ENCODE data around the gene CFAP74.
"Not testable (repeated sequence)": the region's sequence is repeated elsewhere in the genome, so short reads cannot be mapped to it uniquely, and the experiment has no call there.

The CFAP74 gene

DNA sequence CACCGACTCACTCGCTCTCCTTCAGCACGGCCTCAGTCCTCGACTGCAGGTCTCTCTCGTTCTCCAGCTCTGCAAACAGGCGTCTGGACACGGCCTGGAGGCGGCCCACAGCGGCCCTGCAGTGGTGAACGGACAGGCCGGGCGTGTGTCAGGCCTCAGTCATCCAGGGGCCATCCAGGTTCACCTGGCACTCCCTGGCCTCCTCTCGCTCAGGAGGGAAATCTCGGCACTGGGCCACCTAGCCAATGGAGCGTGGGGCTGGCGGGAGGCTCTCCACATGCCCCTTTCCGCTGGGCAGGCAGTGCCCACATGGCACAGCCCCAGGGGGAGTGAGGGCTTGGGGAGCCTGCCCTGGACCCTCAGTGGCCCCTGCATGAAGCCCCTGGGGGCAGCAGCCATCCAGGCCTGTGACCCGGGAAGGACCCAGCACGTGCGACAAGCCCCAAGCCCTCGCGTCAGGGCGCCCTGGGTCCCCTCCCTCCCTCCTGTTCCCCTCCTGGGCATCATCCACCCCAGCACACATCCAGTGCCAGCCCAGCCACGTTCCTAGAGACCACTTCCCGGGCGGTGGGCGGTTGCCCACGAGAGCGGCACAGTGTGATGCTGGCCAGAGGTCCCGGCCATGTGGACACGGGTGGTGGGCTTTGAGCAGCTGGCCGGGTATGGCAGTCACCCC lies 18.1 kb downstream of the CFAP74 start:
- Mint-ChIP-seq H3K27ac (no peak overlapping the region), H3K9me3 (no peaks in the 10 kb centered on the region), H3K4me1 (no peaks in the 10 kb centered on the region), H3K4me3 (no peak overlapping the region), H3K36me3 (no peaks in the 10 kb centered on the region)
- ATAC-seq (no peak), DNase-seq (ENCODE audit: low spot score in 2 of 2) (no peak)

DNA sequence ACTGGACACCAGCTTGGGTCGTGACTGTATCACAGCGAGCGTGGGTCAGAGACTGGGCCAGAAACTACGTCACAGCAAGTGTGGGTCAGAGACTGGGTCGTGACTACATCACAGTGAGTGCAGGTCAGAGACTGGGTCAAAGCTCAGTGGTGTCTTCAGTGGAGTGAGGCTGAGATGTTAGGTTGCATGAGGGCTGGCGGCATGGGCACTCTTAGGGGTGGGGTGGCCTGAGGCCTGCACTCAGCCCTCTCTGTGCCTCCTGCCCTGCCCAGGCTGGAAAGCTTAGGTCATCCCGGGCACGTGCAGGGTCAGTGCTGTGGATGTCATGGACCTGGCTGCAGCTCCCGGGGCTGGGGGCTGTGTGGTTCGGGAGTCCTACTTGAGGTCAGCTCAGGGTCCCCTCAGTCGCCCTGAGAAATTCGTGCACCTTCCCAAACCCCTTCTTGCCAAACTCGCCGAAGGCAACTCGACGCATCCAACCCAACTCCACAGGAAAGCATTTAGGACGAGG lies 19.0 kb downstream of the CFAP74 start:
- ATAC-seq, result no peak
- no peaks in the 10 kb centered on the region for H3K4me1 Mint-ChIP-seq
- DNase-seq (ENCODE audit: low spot score in 2 of 2), result no peak
- no peak overlapping the region for H3K27ac Mint-ChIP-seq
- H3K4me3 Mint-ChIP-seq, result no peak overlapping the region
- H3K36me3 Mint-ChIP-seq, result no peaks in the 10 kb centered on the region
- no peaks in the 10 kb centered on the region for H3K9me3 Mint-ChIP-seq

DNA sequence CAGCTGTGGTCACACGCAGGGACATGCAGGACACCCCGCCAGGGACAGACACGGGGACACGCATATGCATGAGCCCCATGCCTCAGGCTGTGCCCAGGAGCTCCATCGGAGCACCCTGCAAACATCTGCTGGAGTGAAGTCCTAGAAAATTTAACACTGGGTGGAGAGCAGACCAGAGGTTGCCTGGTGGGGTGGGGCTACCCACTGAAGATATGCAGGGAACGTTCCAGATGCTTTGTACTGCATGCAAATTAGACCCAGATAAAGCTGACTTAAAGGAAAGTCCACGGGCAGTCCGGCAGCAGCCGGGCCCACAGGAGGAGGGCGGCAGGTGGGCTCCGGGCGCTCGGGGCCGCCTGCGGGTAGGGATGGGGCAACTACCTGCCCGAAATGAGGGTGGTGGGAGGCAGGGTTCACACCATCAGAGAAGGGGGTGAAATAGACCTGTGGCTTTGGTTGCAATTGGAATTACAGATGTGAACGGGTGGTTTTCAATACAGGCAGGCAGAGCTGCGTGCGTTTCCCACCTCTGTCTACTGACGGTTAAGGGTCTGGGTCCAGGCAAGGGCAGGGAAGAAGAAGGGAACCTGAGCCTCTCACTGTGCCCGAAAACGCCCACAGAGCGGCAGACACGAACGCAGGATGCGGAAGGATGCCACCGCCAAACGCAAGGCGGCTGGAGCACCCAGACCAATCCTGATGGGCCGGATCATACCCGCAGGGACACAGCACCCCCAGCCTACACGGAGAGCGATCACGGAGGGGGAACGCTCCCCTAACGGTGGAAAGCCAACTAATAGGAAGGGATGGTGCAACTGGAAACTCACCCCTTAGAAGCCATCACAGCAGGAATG lies 21.0 kb downstream of the CFAP74 start:
- DNase-seq (ENCODE audit: low spot score in 2 of 2) (no peak), ATAC-seq (no peak)
- Mint-ChIP-seq H3K27ac (no peak overlapping the region), H3K4me3 (no peak overlapping the region), H3K9me3 (peaks cover 3% of the 10 kb centered on the region), H3K36me3 (no peaks in the 10 kb centered on the region), H3K4me1 (no peaks in the 10 kb centered on the region)

DNA sequence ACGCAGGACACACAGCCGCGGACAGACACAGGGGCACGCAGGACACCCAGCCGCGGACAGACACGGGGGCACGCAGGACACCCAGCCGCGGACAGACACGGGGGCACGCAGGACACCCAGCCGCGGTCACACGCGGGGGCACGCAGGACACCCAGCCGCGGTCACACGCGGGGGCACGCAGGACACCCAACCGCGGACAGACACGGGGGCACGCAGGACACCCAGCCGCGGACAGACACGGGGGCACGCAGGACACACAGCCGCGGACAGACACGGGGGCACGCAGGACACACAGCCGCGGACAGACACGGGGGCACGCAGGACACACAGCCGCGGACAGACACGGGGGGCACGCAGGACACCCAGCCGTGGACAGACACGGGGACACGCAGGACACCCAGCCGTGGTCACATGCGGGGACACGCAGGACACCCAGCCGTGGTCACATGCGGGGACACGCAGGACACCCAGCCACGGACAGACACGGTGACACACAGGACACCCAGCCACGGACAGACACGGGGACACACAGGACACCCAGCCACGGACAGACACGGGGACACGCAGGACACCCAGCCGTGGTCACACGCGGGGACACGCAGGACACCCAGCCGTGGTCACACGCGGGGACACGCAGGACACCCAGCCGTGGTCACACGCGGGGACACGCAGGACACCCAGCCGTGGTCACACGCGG lies 21.8 kb downstream of the CFAP74 start:
- not testable (repeated sequence) for ATAC-seq; H3K4me1 Mint-ChIP-seq; H3K36me3 Mint-ChIP-seq; H3K9me3 Mint-ChIP-seq; H3K27ac Mint-ChIP-seq; H3K4me3 Mint-ChIP-seq; DNase-seq (ENCODE audit: low spot score in 2 of 2)

DNA sequence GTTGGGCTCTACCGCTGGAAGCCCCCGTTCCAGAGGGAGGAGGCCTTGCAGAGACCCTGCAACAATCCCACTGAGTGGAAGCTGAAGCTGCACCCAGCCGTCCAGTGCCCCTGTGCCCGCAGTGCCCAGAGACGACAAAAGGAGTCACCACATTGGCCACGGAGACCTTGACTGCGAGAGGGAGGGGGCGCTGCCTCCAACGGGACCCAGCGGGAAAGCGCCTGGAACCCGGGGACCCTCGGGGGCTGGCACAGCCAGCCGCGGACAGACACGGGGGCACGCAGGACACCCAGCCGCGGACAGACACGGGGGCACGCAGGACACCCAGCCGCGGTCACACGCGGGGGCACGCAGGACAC lies 22.5 kb downstream of the CFAP74 start:
- H3K27ac Mint-ChIP-seq, result no peak overlapping the region
- H3K9me3 Mint-ChIP-seq, result peaks cover 3% of the 10 kb centered on the region
- no peaks in the 10 kb centered on the region for H3K36me3 Mint-ChIP-seq
- no peak for ATAC-seq
- no peak for DNase-seq (ENCODE audit: low spot score in 2 of 2)
- no peaks in the 10 kb centered on the region for H3K4me1 Mint-ChIP-seq
- H3K4me3 Mint-ChIP-seq, result no peak overlapping the region

DNA sequence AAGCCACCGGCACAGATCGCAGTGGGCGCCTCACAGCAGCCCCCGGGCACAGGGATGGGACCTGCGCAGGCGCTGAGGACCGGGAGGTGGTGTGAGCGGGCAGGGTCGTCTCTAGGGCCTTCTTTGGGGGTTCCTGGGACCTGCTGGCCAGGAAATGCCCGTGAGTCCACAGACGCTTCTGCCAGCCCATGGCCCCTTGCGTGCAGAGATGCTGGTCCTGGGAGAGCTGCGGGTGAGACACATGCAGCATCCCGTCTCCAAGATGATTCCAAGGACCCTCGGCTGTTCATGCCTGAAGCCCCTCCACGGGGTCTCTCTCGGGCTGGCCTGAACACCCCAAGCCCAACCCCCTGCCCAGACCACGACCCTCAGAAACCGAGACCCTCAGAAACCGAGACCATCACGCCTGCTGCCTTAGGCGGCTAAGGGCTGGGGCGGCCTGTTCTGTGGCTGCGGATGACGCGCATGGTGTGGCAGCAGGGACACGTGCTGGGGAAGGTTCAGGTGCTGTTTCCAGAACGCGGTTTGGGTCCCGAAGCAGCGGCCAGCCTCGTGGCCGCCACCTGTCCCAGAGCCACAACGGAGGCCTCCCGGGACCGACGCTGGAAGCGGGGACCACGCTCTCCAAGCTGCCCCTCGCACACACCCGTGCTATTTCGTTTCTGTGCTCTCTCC lies 23.0 kb downstream of the CFAP74 start:
- H3K27ac Mint-ChIP-seq, result no peak overlapping the region
- H3K36me3 Mint-ChIP-seq, result no peaks in the 10 kb centered on the region

DNA sequence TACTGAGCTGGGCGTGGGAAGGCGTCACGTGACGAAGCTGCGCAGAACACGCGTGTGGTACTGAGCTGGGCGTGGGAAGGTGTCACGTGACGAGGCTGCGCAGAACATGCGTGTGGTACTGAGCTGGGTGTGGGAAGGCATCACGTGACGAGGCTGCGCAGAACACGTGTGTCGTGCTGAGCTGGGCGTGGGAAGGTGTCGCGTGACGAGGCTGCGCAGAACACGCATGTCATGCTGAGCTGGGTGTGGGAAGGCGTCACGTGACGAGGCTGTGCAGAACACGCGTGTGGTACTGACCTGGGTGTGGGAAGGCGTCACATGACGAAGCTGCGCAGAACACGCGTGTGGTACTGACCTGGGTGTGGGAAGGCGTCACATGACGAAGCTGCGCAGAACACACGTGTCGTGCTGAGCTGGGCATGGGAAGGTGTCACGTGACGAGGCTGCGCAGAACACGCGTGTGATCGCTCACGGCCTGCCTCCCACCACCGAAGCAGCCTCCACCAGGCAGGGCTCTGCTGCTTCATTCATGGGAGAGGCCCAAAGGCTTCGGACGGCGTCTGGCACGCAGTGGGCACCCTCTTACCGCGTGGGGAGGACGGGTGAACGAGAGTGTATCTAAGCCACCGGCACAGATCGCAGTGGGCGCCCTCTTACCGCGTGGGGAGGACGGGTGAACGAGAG lies 24.0 kb downstream of the CFAP74 start:
- H3K9me3 Mint-ChIP-seq, result peaks cover 3% of the 10 kb centered on the region
- no peaks in the 10 kb centered on the region for H3K36me3 Mint-ChIP-seq
- no peaks in the 10 kb centered on the region for H3K4me1 Mint-ChIP-seq
- H3K4me3 Mint-ChIP-seq, result no peak overlapping the region
- ATAC-seq (no peak), DNase-seq (ENCODE audit: low spot score in 2 of 2) (no peak)
- H3K27ac Mint-ChIP-seq, result no peak overlapping the region

More for the DNA sequence above, 23.0 kb downstream of the CFAP74 start:
- H3K4me3 Mint-ChIP-seq, result no peak overlapping the region
- no peaks in the 10 kb centered on the region for H3K4me1 Mint-ChIP-seq
- H3K9me3 Mint-ChIP-seq, result peaks cover 3% of the 10 kb centered on the region
- DNase-seq (ENCODE audit: low spot score in 2 of 2) (no peak), ATAC-seq (no peak)

DNA sequence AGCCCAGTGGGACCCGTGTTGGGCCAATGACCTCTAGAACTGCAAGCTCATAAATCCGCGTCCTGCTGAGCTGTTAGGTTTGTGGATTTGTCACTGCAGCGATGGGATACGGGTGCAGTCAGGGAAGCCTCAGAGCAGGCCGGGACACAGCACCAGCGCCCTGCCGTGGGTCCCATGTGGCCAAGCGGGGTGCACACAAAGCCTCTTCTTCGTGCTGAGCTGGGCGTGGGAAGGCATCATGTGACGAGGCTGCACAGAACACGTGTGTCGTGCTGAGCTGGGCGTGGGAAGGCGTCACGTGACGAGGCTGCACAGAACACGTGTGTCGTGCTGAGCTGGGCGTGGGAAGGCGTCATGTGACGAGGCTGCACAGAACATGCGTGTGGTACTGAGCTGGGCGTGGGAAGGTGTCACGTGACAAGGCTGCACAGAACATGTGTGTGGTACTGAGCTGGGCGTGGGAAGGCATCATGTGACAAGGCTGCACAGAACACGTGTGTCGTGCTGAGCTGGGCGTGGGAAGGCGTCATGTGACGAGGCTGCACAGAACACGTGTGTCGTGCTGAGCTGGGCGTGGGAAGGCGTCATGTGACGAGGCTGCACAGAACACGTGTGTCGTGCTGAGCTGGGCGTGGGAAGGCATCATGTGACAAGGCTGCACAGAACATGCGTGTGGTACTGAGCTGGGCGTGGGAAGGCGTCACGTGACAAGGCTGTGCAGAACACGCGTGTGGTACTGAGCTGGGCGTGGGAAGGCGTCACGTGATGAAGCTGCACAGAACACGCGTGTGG lies 24.7 kb downstream of the CFAP74 start:
- not testable (repeated sequence) for H3K27ac Mint-ChIP-seq; DNase-seq (ENCODE audit: low spot score in 2 of 2); H3K9me3 Mint-ChIP-seq; H3K4me1 Mint-ChIP-seq; ATAC-seq; H3K4me3 Mint-ChIP-seq; H3K36me3 Mint-ChIP-seq

DNA sequence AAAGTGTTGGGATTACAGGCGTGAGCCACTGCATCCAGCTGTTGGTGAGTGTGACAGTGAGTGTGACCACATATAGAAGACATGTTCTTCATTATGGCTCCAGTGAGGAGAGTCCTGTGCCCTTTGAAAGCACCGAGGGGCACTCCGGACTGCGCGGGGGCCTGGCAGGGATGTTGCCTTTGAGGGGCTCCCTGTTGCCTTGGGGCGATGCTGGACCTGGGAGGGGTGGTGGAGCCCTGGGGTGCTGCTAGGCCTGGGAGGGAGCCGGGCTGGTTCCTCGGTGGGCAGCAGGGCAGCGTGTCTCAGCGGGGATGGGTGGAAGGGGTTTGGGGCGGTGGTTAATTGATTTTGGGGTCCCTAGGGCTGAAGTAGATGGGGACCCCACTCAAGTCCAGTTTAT lies 25.5 kb downstream of the CFAP74 start:
- H3K4me1 Mint-ChIP-seq, result no peaks in the 10 kb centered on the region
- peaks cover 3% of the 10 kb centered on the region for H3K9me3 Mint-ChIP-seq

DNA sequence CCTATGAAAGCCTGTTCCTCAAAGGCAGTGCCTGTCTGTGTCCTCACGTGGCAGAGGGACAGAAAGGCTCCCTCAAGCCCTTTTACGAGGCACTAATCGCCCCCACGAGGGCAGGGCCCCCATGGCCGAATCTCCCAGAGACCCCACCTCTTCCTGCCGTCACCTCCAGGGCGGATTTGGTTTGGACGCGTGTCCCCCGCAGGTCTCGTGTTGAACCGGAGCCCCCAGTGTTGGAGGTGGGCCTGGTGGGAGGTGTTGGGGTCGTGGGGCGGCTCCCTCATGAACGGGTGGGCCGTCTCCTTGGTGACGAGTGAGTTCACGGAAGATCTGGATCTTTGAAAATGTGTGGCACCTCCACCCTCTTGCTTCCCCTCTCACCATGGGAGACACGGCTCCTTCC lies 27.6 kb downstream of the CFAP74 start:
- DNase-seq (ENCODE audit: low spot score in 2 of 2) (no peak), ATAC-seq (no peak)
- Mint-ChIP-seq H3K27ac (no peak overlapping the region), H3K9me3 (peaks cover 3% of the 10 kb centered on the region), H3K4me3 (no peak overlapping the region), H3K36me3 (no peaks in the 10 kb centered on the region), H3K4me1 (no peaks in the 10 kb centered on the region)

More for the DNA sequence above, 25.5 kb downstream of the CFAP74 start:
- no peak overlapping the region for H3K27ac Mint-ChIP-seq
- DNase-seq (ENCODE audit: low spot score in 2 of 2) (no peak), ATAC-seq (no peak)
- no peak overlapping the region for H3K4me3 Mint-ChIP-seq
- H3K36me3 Mint-ChIP-seq, result no peaks in the 10 kb centered on the region

DNA sequence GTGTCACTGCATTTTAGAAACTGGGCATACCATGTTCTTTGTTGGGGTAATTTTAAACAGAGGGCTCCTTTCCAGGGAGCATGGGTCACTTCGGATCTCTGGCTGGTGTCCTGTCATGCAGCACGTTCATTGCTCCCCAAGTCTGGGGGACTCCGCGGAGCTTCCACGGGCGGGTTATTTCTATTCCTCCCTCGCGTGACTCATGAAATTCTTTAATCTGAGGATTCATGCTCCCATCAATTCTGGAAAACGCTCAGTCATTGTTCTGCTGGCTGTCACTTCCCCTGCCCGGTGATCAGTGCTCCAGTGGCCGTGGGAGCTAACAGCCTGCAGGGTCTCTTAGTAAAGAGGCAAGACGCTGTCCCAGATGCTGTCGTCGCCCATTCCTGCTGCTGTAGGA lies 28.1 kb downstream of the CFAP74 start:
- Mint-ChIP-seq H3K36me3 (no peaks in the 10 kb centered on the region), H3K4me3 (no peak overlapping the region), H3K9me3 (peaks cover 3% of the 10 kb centered on the region), H3K27ac (no peak overlapping the region), H3K4me1 (no peaks in the 10 kb centered on the region)
- ATAC-seq, result no peak
- DNase-seq (ENCODE audit: low spot score in 2 of 2), result no peak

DNA sequence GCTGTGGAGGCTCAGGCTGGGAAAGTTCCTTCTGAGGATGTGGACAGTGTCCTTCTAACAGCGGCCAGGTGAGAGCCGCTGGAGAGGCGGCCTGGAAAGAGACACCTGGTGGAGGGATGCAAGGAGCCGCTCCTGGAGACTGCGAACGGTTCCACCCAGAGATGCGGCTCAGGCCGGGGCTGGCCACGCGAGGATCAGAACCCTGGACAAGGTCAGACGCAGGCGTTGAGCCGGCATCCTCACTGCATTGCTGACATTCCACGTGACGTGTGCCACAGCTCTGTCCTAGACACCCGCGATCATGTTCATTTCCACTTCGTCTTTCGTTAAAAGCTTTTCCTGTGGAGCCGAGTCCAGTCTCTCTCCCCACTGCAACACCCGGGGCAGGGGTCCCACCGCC lies 28.8 kb downstream of the CFAP74 start:
- Mint-ChIP-seq H3K4me3 (no peak overlapping the region), H3K4me1 (no peaks in the 10 kb centered on the region), H3K27ac (no peak overlapping the region), H3K36me3 (no peaks in the 10 kb centered on the region), H3K9me3 (peaks cover 3% of the 10 kb centered on the region)
- ATAC-seq (no peak), DNase-seq (ENCODE audit: low spot score in 2 of 2) (no peak)

DNA sequence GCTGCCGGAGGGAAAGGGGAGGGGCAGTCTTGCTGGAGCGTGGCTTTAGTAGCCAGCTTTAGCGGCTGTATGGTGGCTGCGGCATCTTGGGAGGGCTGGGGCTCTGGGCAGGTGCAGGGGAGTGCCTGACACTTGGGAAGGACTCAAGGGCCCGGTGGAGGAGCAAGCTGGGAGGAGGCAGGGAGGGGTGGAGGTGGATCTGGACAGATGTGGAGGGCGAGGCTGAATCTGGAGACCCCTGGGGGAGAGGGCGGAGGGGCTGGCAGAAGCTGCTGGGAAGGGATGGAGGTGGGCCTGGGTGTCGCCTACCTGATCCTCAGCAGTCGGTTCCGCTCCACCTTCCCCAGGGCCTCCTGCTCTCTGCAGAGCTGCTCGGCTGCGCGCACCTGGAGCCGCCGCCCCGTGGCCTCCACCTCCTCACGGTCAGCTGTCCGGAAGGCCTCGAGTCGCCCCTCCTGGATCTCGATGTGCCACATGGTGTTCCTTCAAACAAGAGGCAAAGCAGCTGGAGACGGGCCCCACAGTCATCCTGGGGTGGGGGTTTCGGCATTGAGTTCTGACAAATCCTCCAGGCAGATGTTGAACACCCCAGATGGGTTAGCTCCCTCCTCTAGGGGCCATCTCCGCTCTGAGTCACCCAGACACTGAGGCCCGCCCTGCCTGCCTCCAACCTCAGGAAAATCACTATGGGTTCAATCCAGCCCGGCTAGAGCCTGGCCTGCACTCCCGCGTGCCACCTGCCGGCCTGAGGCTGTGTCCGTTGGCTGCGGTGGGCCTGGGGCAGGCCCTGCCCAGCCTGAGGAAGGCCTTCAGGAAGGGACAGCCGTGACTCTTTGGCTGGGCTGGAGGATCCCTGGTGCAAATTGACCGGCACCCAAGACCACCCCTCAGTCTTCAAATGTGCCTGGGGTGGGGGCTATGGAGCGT lies 29.6 kb downstream of the CFAP74 start:
- no peak for ATAC-seq
- no peaks in the 10 kb centered on the region for H3K4me1 Mint-ChIP-seq
- H3K27ac Mint-ChIP-seq, result no peak overlapping the region

More for the DNA sequence above, 29.6 kb downstream of the CFAP74 start:
- no peak for DNase-seq (ENCODE audit: low spot score in 2 of 2)
- Mint-ChIP-seq H3K4me3 (no peak overlapping the region), H3K36me3 (no peaks in the 10 kb centered on the region), H3K9me3 (no peaks in the 10 kb centered on the region)

Measured in stimulated activated effector memory CD8-positive, alpha-beta T cell treated with anti-CD3 and anti-CD28 coated beads, Interleukin-12 subunit alpha, Interleukin-12 subunit beta, amount 100 ng/mL, for 72 hours (primary cell).